Measurements from ENCODE around the gene MAP3K2. TPM values are rescaled to one million over a fixed set of nuclear protein-coding genes. Genes with fewer than 3 reads are reported as not detected.

MAP3K2 gene
- total and polyA plus RNA-seq, 2 of the 8 experiments (the other 6 are each of a cell fraction or from before 2014, with no cell fraction given), result 2.0 to 23.2 TPM

DNA sequence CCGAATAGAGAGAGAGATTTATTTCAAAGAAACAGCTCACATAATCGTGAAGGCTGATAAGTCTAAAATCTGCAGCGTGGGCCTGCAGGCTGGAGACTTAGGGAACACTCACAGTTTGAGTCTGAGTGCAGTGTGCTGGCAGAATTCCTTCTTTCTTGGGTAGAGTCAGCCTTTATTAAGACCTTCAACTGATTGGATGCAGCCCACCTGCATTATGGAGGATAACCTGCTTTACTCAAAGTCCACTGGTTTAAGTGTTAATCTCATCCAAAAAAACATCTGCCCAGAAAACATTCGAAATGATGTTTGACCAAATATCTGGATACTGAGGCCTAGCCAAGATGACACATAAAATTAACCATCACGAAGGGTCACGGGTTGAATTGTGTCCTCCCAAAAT lies 46.7 kb upstream of the MAP3K2 start:
- H2BK20ac ChIP-seq (ENCODE audit: low read length), result no peak overlapping the region
- H4K5ac ChIP-seq (ENCODE audit: insufficient read length, low read depth, low read length), result no peak overlapping the region
- H3K18ac ChIP-seq (ENCODE audit: extremely low read depth, low read length), result no peak overlapping the region
- H3K4ac ChIP-seq (replicated peaks; ENCODE audit: insufficient read length, low read depth, low read length), result no peak overlapping the region
- no peak overlapping the region for H3K9ac ChIP-seq (replicated peaks in 1 of 4; ENCODE audit: extremely low read depth in 1 of 4, low read depth in 3 of 4, low read length in 3 of 4)
- H3K4me2 ChIP-seq (ENCODE audit: insufficient read depth in 1 of 2, low read depth in 2 of 2, low read length in 2 of 2), result no peak overlapping the region
- H3K9me3 ChIP-seq (ENCODE audit: insufficient read depth in 2 of 2, low read depth in 1 of 2, low read length in 1 of 2), result no peaks in the 10 kb centered on the region
- no peak overlapping the region for H3K56ac ChIP-seq (replicated peaks; ENCODE audit: insufficient read length, low read depth, low read length)
- no peak overlapping the region for H3K23ac ChIP-seq (ENCODE audit: insufficient read length)
- H2BK5ac ChIP-seq (ENCODE audit: low read depth, low read length), result no peak overlapping the region
- H2BK12ac ChIP-seq (ENCODE audit: low read depth, low read length), result no peak overlapping the region
- FAIRE-seq (no peak), DNase-seq (ENCODE audit: low read depth in 1 of 2, low spot score in 2 of 2) (no peak)
- H2BK120ac ChIP-seq (replicated peaks; ENCODE audit: low read depth, low read length), result no peak overlapping the region
- H4K8ac ChIP-seq (ENCODE audit: extremely low read depth, insufficient read depth, low read length), result no peak overlapping the region
- no peaks in the 10 kb centered on the region for H3K4me1 ChIP-seq (replicated peaks in 1 of 4; ENCODE audit: control insufficient read depth in 3 of 4, insufficient read depth in 4 of 4, low read length in 3 of 4)
- H3K14ac ChIP-seq (ENCODE audit: insufficient read length), result no peak overlapping the region
- H4K20me1 ChIP-seq (replicated peaks in 1 of 2; ENCODE audit: control insufficient read depth in 1 of 2, insufficient read depth in 2 of 2, low read length in 2 of 2), result no peaks in the 10 kb centered on the region
- H3K79me2 ChIP-seq (ENCODE audit: control insufficient read depth in 1 of 2, insufficient read depth in 2 of 2, low read length in 2 of 2), result no peaks in the 10 kb centered on the region
- H2AFZ ChIP-seq (ENCODE audit: low read length), result no peak overlapping the region
- ChIA-PET CTCF (ENCODE audit: partially characterized antibody) (interaction anchor here (0.8 to 7.6 kb wide), 3 partner anchors 10 to 19 kb away, joined by 3 to 46 read pairs (median 11); no protein-coding TSS in a partner anchor), POLR2A (ENCODE audit: partially characterized antibody) (interaction anchor here (1.1 kb wide), 1 partner anchor 12 kb away, joined by 3 read pairs; no protein-coding TSS in a partner anchor)
- H3K79me1 ChIP-seq (ENCODE audit: low read depth, low read length), result no peaks in the 10 kb centered on the region
- no peak overlapping the region for H4K91ac ChIP-seq (replicated peaks; ENCODE audit: insufficient read length, low read length)
- H3K23me2 ChIP-seq (ENCODE audit: low read depth, low read length), result no peaks in the 10 kb centered on the region
- no peak overlapping the region for H2AK5ac ChIP-seq (ENCODE audit: low read depth, low read length)
- no peak overlapping the region for H3K27ac ChIP-seq (ENCODE audit: low read depth, low read length)
- H2BK15ac ChIP-seq (ENCODE audit: low read length), result no peak overlapping the region
- 93% methylated on average over 6 of the region's 6 CpGs; no CpG with 5 or more reads in 1 of the 2 experiments for WGBS, 2 experiments (ENCODE audit: extremely low coverage in 1 of 2, insufficient coverage in 1 of 2, insufficient read length in 1 of 2, insufficient replicate concordance in 2 of 2, low coverage in 1 of 2, low lambda C conversion rate in 2 of 2, missing lambda C conversion rate in 1 of 2)
- no peak overlapping the region for H3K4me3 ChIP-seq (ENCODE audit: extremely low read depth in 1 of 4, insufficient read depth in 2 of 4, low read depth in 3 of 4, low read length in 4 of 4)
- no peaks in the 10 kb centered on the region for H3K27me3 ChIP-seq (replicated peaks in 1 of 4; ENCODE audit: control insufficient read depth in 3 of 4, extremely low read depth in 1 of 4, insufficient read depth in 3 of 4, low read length in 3 of 4)
- H3K36me3 ChIP-seq (ENCODE audit: control insufficient read depth in 2 of 4, insufficient read depth in 4 of 4, low read length in 3 of 4), result no peaks in the 10 kb centered on the region
- TF ChIP-seq NRF1 (IDR thresholded peaks at IDR 0.05; ENCODE audit: low read depth, low read length), result no peak
- TF ChIP-seq, protein P1, sequence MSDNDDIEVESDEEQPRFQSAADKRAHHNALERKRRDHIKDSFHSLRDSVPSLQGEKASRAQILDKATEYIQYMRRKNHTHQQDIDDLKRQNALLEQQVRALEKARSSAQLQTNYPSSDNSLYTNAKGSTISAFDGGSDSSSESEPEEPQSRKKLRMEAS (IDR thresholded peaks at IDR 0.05), result no peak
- no peak for TF ChIP-seq CBX8 (IDR thresholded peaks at IDR 0.05; ENCODE audit: borderline replicate concordance, low read depth, low read length)
- TF ChIP-seq SP1 (IDR thresholded peaks at IDR 0.05; ENCODE audit: low read depth, low read length), result no peak
- no peak for TF ChIP-seq EZH2 (IDR thresholded peaks at IDR 0.05; ENCODE audit: low read depth, low read length, severe bottlenecking)
- no peak for TF ChIP-seq TEAD4 (IDR thresholded peaks at IDR 0.05; ENCODE audit: low read depth, low read length)
- no peak for TF ChIP-seq POLR2A (IDR thresholded peaks at IDR 0.05; ENCODE audit: control extremely low read depth in 1 of 2, low read depth in 2 of 2, low read length in 2 of 2)
- TF ChIP-seq CEBPB (IDR thresholded peaks at IDR 0.05; ENCODE audit: low read depth, low read length), result no peak
- TF ChIP-seq BCL11A (IDR thresholded peaks at IDR 0.05; ENCODE audit: low read depth in 2 of 2, low read length in 2 of 2), result no peak
- TF ChIP-seq MAFK (IDR thresholded peaks at IDR 0.05; ENCODE audit: low read depth, low read length), result no peak
- TF ChIP-seq RNF2 (IDR thresholded peaks at IDR 0.05; ENCODE audit: borderline replicate concordance, low read depth, low read length, missing control alignments, poor library complexity, severe bottlenecking), result no peak
- no peak for TF ChIP-seq RXRA (IDR thresholded peaks at IDR 0.05; ENCODE audit: insufficient read depth, low read depth, low read length)
- TF ChIP-seq SUZ12 (IDR thresholded peaks at IDR 0.05; ENCODE audit: low read length), result no peak
- TF ChIP-seq SIX5 (IDR thresholded peaks at IDR 0.05; ENCODE audit: low read depth, low read length), result no peak
- no peak for TF ChIP-seq SRF (IDR thresholded peaks at IDR 0.05; ENCODE audit: low read depth, low read length)
